ELF-1 (cell line): ENCODE data around the gene PRELID3B.
"Not testable (repeated sequence)": the region's sequence is repeated elsewhere in the genome, so short reads cannot be mapped to it uniquely, and the experiment has no call there.

Source experiments
- DNase-seq: peaks from one replicate; pipeline ENCODE4 v3.0.0-alpha.2; 2016; ENCODE audit warnings: low read depth, low spot score

The PRELID3B gene

GRCh38 chr20:59050437-59050836 is 7.9 kb upstream of the PRELID3B start:
- no peak for DNase-seq

- DNase-seq: no peak
Measured at GRCh38 chr20:59048681-59049030, 6.1 kb upstream of the PRELID3B start.

- no peak for DNase-seq
Measured at GRCh38 chr20:59047938-59048680, 5.5 kb upstream of the PRELID3B start.

GRCh38 chr20:59046862-59047261 is 4.3 kb upstream of the PRELID3B start:
- no peak for DNase-seq

GRCh38 chr20:59044796-59045195 is 2.2 kb upstream of the PRELID3B start:
- no peak for DNase-seq

- no peak for DNase-seq
Measured at GRCh38 chr20:59044295-59044694, 1.7 kb upstream of the PRELID3B start.

- no peak for DNase-seq
Measured at GRCh38 chr20:59043698-59044097, 1.1 kb upstream of the PRELID3B start.

- DNase-seq: peak; percentile 95
Measured at GRCh38 chr20:59042796-59043631, 428 bp upstream of the PRELID3B start.

GRCh38 chr20:59041487-59041886 is 1.1 kb downstream of the PRELID3B start:
- not testable (repeated sequence) for DNase-seq

- no peak for DNase-seq
Measured at GRCh38 chr20:59040667-59041066, 1.9 kb downstream of the PRELID3B start.

- no peak for DNase-seq
Measured at GRCh38 chr20:59039233-59039632, 3.4 kb downstream of the PRELID3B start.

GRCh38 chr20:59037386-59037785 is 5.2 kb downstream of the PRELID3B start:
- no peak for DNase-seq

GRCh38 chr20:59035381-59035780 is 7.2 kb downstream of the PRELID3B start:
- no peak for DNase-seq

- DNase-seq: no peak
Measured at GRCh38 chr20:59033616-59034165, 8.9 kb downstream of the PRELID3B start.

- DNase-seq: no peak
Measured at GRCh38 chr20:59033093-59033492, 9.5 kb downstream of the PRELID3B start.

GRCh38 chr20:59032713-59033059 is 9.9 kb downstream of the PRELID3B start:
- DNase-seq: no peak

- DNase-seq: peak; percentile 98
Measured at GRCh38 chr20:59032023-59032712, 10.4 kb downstream of the PRELID3B start, which contains the start of gene ATP5F1E. ATP5F1E (minus strand) TSS chr20:59032335; CDS start chr20:59032251, 84 bp downstream.

- DNase-seq: no peak
Measured at GRCh38 chr20:59031564-59032022, 11.0 kb downstream of the PRELID3B start.

GRCh38 chr20:59030911-59031563 is 11.5 kb downstream of the PRELID3B start:
- no peak for DNase-seq

GRCh38 chr20:59028812-59029211 is 13.8 kb downstream of the PRELID3B start:
- DNase-seq: no peak

GRCh38 chr20:59027741-59028320 is 14.8 kb downstream of the PRELID3B start:
- no peak for DNase-seq
